Measurements from ENCODE around the gene EEFSEC.

Gene EEFSEC

GRCh38 chr3:128415773-128416577 lies 262.7 kb downstream of the EEFSEC start:
- Histone ChIP-seq H3K27ac (ENCODE audit: low read length) (no peak overlapping the region), H3K27me3 (ENCODE audit: low read depth, low read length) (no peaks in the 10 kb centered on the region), H3K4me3 (ENCODE audit: low read depth in 1 of 2, low read length in 2 of 2) (no peak overlapping the region), H3K36me3 (ENCODE audit: control insufficient read depth in 1 of 2, insufficient read depth in 2 of 2, low read length in 2 of 2) (no peaks in the 10 kb centered on the region), H3K4me1 (ENCODE audit: control insufficient read depth in 1 of 2, insufficient read depth in 2 of 2, low read length in 2 of 2) (no peaks in the 10 kb centered on the region), H3K9me3 (ENCODE audit: control insufficient read depth in 1 of 2, low read length in 2 of 2) (no peaks in the 10 kb centered on the region)

GRCh38 chr3:128416578-128417211 lies 263.4 kb downstream of the EEFSEC start:
- H3K27me3 ChIP-seq (ENCODE audit: low read depth, low read length) = no peaks in the 10 kb centered on the region
- H3K36me3 ChIP-seq (ENCODE audit: control insufficient read depth in 1 of 2, insufficient read depth in 2 of 2, low read length in 2 of 2) = no peaks in the 10 kb centered on the region
- no peak overlapping the region for H3K4me3 ChIP-seq (ENCODE audit: low read depth in 1 of 2, low read length in 2 of 2)
- no peaks in the 10 kb centered on the region for H3K9me3 ChIP-seq (ENCODE audit: control insufficient read depth in 1 of 2, low read length in 2 of 2)
- H3K27ac ChIP-seq (ENCODE audit: low read length) = no peak overlapping the region
- no peaks in the 10 kb centered on the region for H3K4me1 ChIP-seq (ENCODE audit: control insufficient read depth in 1 of 2, insufficient read depth in 2 of 2, low read length in 2 of 2)

- no peaks in the 10 kb centered on the region for H3K36me3 ChIP-seq (ENCODE audit: control insufficient read depth in 1 of 2, insufficient read depth in 2 of 2, low read length in 2 of 2)
- no peaks in the 10 kb centered on the region for H3K4me1 ChIP-seq (ENCODE audit: control insufficient read depth in 1 of 2, insufficient read depth in 2 of 2, low read length in 2 of 2)
- no peaks in the 10 kb centered on the region for H3K27me3 ChIP-seq (ENCODE audit: low read depth, low read length)
- H3K27ac ChIP-seq (ENCODE audit: low read length) = no peak overlapping the region
- no peak overlapping the region for H3K4me3 ChIP-seq (ENCODE audit: low read depth in 1 of 2, low read length in 2 of 2)
- H3K9me3 ChIP-seq (ENCODE audit: control insufficient read depth in 1 of 2, low read length in 2 of 2) = no peaks in the 10 kb centered on the region
Measured at GRCh38 chr3:128418900-128419299, 265.6 kb downstream of the EEFSEC start.

- Histone ChIP-seq H3K36me3 (ENCODE audit: control insufficient read depth in 1 of 2, insufficient read depth in 2 of 2, low read length in 2 of 2) (no peaks in the 10 kb centered on the region), H3K4me3 (ENCODE audit: low read depth in 1 of 2, low read length in 2 of 2) (no peak overlapping the region), H3K4me1 (ENCODE audit: control insufficient read depth in 1 of 2, insufficient read depth in 2 of 2, low read length in 2 of 2) (no peaks in the 10 kb centered on the region), H3K9me3 (ENCODE audit: control insufficient read depth in 1 of 2, low read length in 2 of 2) (no peaks in the 10 kb centered on the region), H3K27me3 (ENCODE audit: low read depth, low read length) (no peaks in the 10 kb centered on the region), H3K27ac (ENCODE audit: low read length) (no peak overlapping the region)
Measured at GRCh38 chr3:128419311-128419710, 266.0 kb downstream of the EEFSEC start.

- no peak overlapping the region for H3K27ac ChIP-seq (ENCODE audit: low read length)
- no peaks in the 10 kb centered on the region for H3K4me1 ChIP-seq (ENCODE audit: control insufficient read depth in 1 of 2, insufficient read depth in 2 of 2, low read length in 2 of 2)
- no peak overlapping the region for H3K4me3 ChIP-seq (ENCODE audit: low read depth in 1 of 2, low read length in 2 of 2)
- no peaks in the 10 kb centered on the region for H3K36me3 ChIP-seq (ENCODE audit: control insufficient read depth in 1 of 2, insufficient read depth in 2 of 2, low read length in 2 of 2)
- no peaks in the 10 kb centered on the region for H3K27me3 ChIP-seq (ENCODE audit: low read depth, low read length)
- H3K9me3 ChIP-seq (ENCODE audit: control insufficient read depth in 1 of 2, low read length in 2 of 2) = no peaks in the 10 kb centered on the region
Measured at GRCh38 chr3:128420289-128420688, 267.0 kb downstream of the EEFSEC start.

GRCh38 chr3:128420720-128421438 lies 267.6 kb downstream of the EEFSEC start:
- no peaks in the 10 kb centered on the region for H3K27me3 ChIP-seq (ENCODE audit: low read depth, low read length)
- H3K9me3 ChIP-seq (ENCODE audit: control insufficient read depth in 1 of 2, low read length in 2 of 2) = no peaks in the 10 kb centered on the region
- no peak overlapping the region for H3K27ac ChIP-seq (ENCODE audit: low read length)
- no peaks in the 10 kb centered on the region for H3K4me1 ChIP-seq (ENCODE audit: control insufficient read depth in 1 of 2, insufficient read depth in 2 of 2, low read length in 2 of 2)
- H3K4me3 ChIP-seq (ENCODE audit: low read depth in 1 of 2, low read length in 2 of 2) = no peak overlapping the region
- no peaks in the 10 kb centered on the region for H3K36me3 ChIP-seq (ENCODE audit: control insufficient read depth in 1 of 2, insufficient read depth in 2 of 2, low read length in 2 of 2)

GRCh38 chr3:128421439-128421836 lies 268.2 kb downstream of the EEFSEC start:
- Histone ChIP-seq H3K36me3 (ENCODE audit: control insufficient read depth in 1 of 2, insufficient read depth in 2 of 2, low read length in 2 of 2) (no peaks in the 10 kb centered on the region), H3K27ac (ENCODE audit: low read length) (no peak overlapping the region), H3K9me3 (ENCODE audit: control insufficient read depth in 1 of 2, low read length in 2 of 2) (no peaks in the 10 kb centered on the region), H3K4me3 (ENCODE audit: low read depth in 1 of 2, low read length in 2 of 2) (no peak overlapping the region), H3K4me1 (ENCODE audit: control insufficient read depth in 1 of 2, insufficient read depth in 2 of 2, low read length in 2 of 2) (peaks cover 0 to 4% of the 10 kb centered on the region in 2 donors), H3K27me3 (ENCODE audit: low read depth, low read length) (no peaks in the 10 kb centered on the region)

GRCh38 chr3:128421966-128422365 lies 268.7 kb downstream of the EEFSEC start:
- Histone ChIP-seq H3K4me3 (ENCODE audit: low read depth in 1 of 2, low read length in 2 of 2) (no peak overlapping the region), H3K27me3 (ENCODE audit: low read depth, low read length) (no peaks in the 10 kb centered on the region), H3K4me1 (ENCODE audit: control insufficient read depth in 1 of 2, insufficient read depth in 2 of 2, low read length in 2 of 2) (peaks cover 0 to 4% of the 10 kb centered on the region in 2 donors), H3K36me3 (ENCODE audit: control insufficient read depth in 1 of 2, insufficient read depth in 2 of 2, low read length in 2 of 2) (no peaks in the 10 kb centered on the region), H3K27ac (ENCODE audit: low read length) (no peak overlapping the region), H3K9me3 (ENCODE audit: control insufficient read depth in 1 of 2, low read length in 2 of 2) (no peaks in the 10 kb centered on the region)

GRCh38 chr3:128422762-128423524 lies 269.7 kb downstream of the EEFSEC start:
- no peak overlapping the region for H3K27ac ChIP-seq (ENCODE audit: low read length)
- no peaks in the 10 kb centered on the region for H3K9me3 ChIP-seq (ENCODE audit: control insufficient read depth in 1 of 2, low read length in 2 of 2)
- no peak overlapping the region for H3K4me3 ChIP-seq (ENCODE audit: low read depth in 1 of 2, low read length in 2 of 2)
- no peaks in the 10 kb centered on the region for H3K36me3 ChIP-seq (ENCODE audit: control insufficient read depth in 1 of 2, insufficient read depth in 2 of 2, low read length in 2 of 2)
- no peaks in the 10 kb centered on the region for H3K27me3 ChIP-seq (ENCODE audit: low read depth, low read length)
- peaks cover 0 to 4% of the 10 kb centered on the region in 2 donors for H3K4me1 ChIP-seq (ENCODE audit: control insufficient read depth in 1 of 2, insufficient read depth in 2 of 2, low read length in 2 of 2)

- Histone ChIP-seq H3K27ac (ENCODE audit: low read length) (no peak overlapping the region), H3K4me1 (ENCODE audit: control insufficient read depth in 1 of 2, insufficient read depth in 2 of 2, low read length in 2 of 2) (peaks cover 0 to 4% of the 10 kb centered on the region in 2 donors), H3K27me3 (ENCODE audit: low read depth, low read length) (no peaks in the 10 kb centered on the region), H3K4me3 (ENCODE audit: low read depth in 1 of 2, low read length in 2 of 2) (no peak overlapping the region), H3K9me3 (ENCODE audit: control insufficient read depth in 1 of 2, low read length in 2 of 2) (no peaks in the 10 kb centered on the region), H3K36me3 (ENCODE audit: control insufficient read depth in 1 of 2, insufficient read depth in 2 of 2, low read length in 2 of 2) (no peaks in the 10 kb centered on the region)
Measured at GRCh38 chr3:128423525-128424147, 270.4 kb downstream of the EEFSEC start.
